ENCODE results near the gene POLRMT. TPM values are rescaled to one million over a fixed set of nuclear protein-coding genes. Genes with fewer than 3 reads are reported as not detected.
A peak's percentile ranks its signal among the peaks of the same experiment; 100 is the strongest.

The POLRMT gene
- total RNA-seq, 1 donor from 2014 or later: 14.1 TPM

DNA sequence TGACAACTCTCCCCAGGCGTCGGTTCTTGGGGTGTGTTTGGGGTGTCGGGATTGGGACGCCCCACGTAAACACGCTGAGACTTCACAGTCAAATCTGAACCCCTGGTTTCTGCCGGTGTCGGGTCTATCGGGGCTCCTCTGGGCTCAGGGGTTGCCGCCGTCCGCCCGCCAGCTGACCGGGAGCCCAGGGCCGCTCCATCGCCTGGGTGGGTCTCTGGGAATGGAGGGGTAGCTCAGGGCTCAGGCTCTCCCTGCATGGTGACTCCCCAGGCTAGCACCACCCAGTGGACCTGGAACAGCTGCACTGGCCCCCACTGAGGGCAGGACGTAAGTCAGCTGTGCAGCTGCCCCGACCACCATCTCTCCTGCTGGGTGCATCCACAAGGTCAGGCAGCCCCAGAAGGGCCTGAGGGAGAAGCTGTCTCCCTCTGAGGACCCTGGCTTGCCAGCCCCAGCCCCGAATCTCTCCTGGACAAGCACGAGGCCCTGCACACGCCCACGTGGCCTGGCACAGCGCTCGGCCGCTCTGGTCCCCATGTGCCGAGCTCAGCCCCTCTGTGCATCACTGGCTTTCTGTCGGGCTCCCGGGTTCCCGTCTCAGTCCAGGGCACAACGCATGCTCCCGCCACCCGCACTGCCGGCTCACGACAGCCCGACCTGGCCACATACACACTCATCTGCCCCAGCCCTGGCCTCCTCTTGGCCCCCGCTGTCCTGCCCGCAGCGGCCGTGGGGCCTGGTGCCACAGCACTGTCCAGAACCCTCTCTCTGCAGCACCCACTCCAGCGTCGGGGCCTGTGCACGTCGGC is 23.6 kb upstream of the POLRMT start:
- TF ChIP-seq EZH2phosphoT487 (IDR thresholded peaks at IDR 0.05): no peak
- TF ChIP-seq EZH2 (IDR thresholded peaks at IDR 0.05): no peak
- TF ChIP-seq CTCF (IDR thresholded peaks at IDR 0.05): no peak
- Mint-ChIP-seq H3K4me1 (peaks cover 16% of the 10 kb centered on the region), H3K36me3 (no peaks in the 10 kb centered on the region), H3K27ac (no peak overlapping the region), H3K4me3 (no peak overlapping the region), H3K9me3 (no peaks in the 10 kb centered on the region), H3K27me3 (ENCODE audit: insufficient read depth, low read depth) (no peaks in the 10 kb centered on the region)
- no peak for DNase-seq (ENCODE audit: low spot score)
- Histone ChIP-seq H3K4me3 (no peak overlapping the region), H3K27ac (no peak overlapping the region), H3F3A (ENCODE audit: low read depth) (no peaks in the 10 kb centered on the region), H3K36me3 (no peaks in the 10 kb centered on the region), H3K79me2 (ENCODE audit: low read depth) (peaks cover 100% of the 10 kb centered on the region), H3K27me3 (no peaks in the 10 kb centered on the region), H3K4me2 (no peak overlapping the region), H4K20me1 (ENCODE audit: low read depth) (peaks cover 98% of the 10 kb centered on the region), H3K4me1 (peaks cover 9% of the 10 kb centered on the region), H3K9ac (peak overlapping the region; percentile 4), H3K9me3 (ENCODE audit: low read depth) (no peaks in the 10 kb centered on the region), H2AFZ (replicated peaks) (no peak overlapping the region)

- no peaks in the 10 kb centered on the region for H3K9me3 ChIP-seq (ENCODE audit: low read depth)
- H3K36me3 Mint-ChIP-seq: peaks cover 2% of the 10 kb centered on the region
- no peaks in the 10 kb centered on the region for H3K4me1 ChIP-seq
- H3K27ac Mint-ChIP-seq: no peak overlapping the region
- no peak overlapping the region for H3K4me3 Mint-ChIP-seq
- H3K27ac ChIP-seq: no peak overlapping the region
- TF ChIP-seq EZH2phosphoT487 (IDR thresholded peaks at IDR 0.05) (no peak), EZH2 (IDR thresholded peaks at IDR 0.05) (no peak), CTCF (IDR thresholded peaks at IDR 0.05) (no peak)
- no peak overlapping the region for H3K4me3 ChIP-seq
- no peak overlapping the region for H2AFZ ChIP-seq (replicated peaks)
- H3K36me3 ChIP-seq: no peaks in the 10 kb centered on the region
- no peaks in the 10 kb centered on the region for H3K9me3 Mint-ChIP-seq
- no peaks in the 10 kb centered on the region for H3F3A ChIP-seq (ENCODE audit: low read depth)
- H3K4me2 ChIP-seq: no peak overlapping the region
- H3K27me3 ChIP-seq: no peaks in the 10 kb centered on the region
- H3K79me2 ChIP-seq (ENCODE audit: low read depth): peaks cover 92% of the 10 kb centered on the region
- H3K27me3 Mint-ChIP-seq (ENCODE audit: insufficient read depth, low read depth): no peaks in the 10 kb centered on the region
- no peak for DNase-seq (ENCODE audit: low spot score)
- peaks cover 8% of the 10 kb centered on the region for H3K4me1 Mint-ChIP-seq
- H4K20me1 ChIP-seq (ENCODE audit: low read depth): peaks cover 93% of the 10 kb centered on the region
- H3K9ac ChIP-seq: peak overlapping the region; percentile 4
These were observed 22.4 kb upstream of the POLRMT start for GRCh38 chr19:655691-656090.

GRCh38 chr19:653425-653824 is 20.1 kb upstream of the POLRMT start:
- peak overlapping the region; percentile 85 for H3K27ac Mint-ChIP-seq
- Histone ChIP-seq H3K27me3 (no peaks in the 10 kb centered on the region), H3K9ac (no peak overlapping the region), H3F3A (ENCODE audit: low read depth) (no peaks in the 10 kb centered on the region), H2AFZ (replicated peaks) (no peak overlapping the region), H4K20me1 (ENCODE audit: low read depth) (peaks cover 70% of the 10 kb centered on the region), H3K36me3 (no peaks in the 10 kb centered on the region), H3K27ac (no peak overlapping the region), H3K4me3 (no peak overlapping the region), H3K4me1 (no peaks in the 10 kb centered on the region), H3K79me2 (ENCODE audit: low read depth) (peaks cover 69% of the 10 kb centered on the region), H3K4me2 (no peak overlapping the region), H3K9me3 (ENCODE audit: low read depth) (no peaks in the 10 kb centered on the region)
- H3K36me3 Mint-ChIP-seq: peaks cover 2% of the 10 kb centered on the region
- DNase-seq (ENCODE audit: low spot score): no peak
- TF ChIP-seq EZH2 (IDR thresholded peaks at IDR 0.05): no peak
- no peak for TF ChIP-seq CTCF (IDR thresholded peaks at IDR 0.05)
- TF ChIP-seq EZH2phosphoT487 (IDR thresholded peaks at IDR 0.05): no peak
- H3K4me1 Mint-ChIP-seq: no peaks in the 10 kb centered on the region
- H3K4me3 Mint-ChIP-seq: peak overlapping the region; percentile 57
- H3K9me3 Mint-ChIP-seq: no peaks in the 10 kb centered on the region
- H3K27me3 Mint-ChIP-seq (ENCODE audit: insufficient read depth, low read depth): no peaks in the 10 kb centered on the region

All from neural progenitor cell (in vitro differentiated cells).